Coronary artery (tissue), 2 donors: ENCODE measurements around the gene WDTC1.

ENCODE experiments used
- DNase-seq: peaks from one replicate; pipeline ENCODE4 v3.0.0-alpha.2; 2017; ENCODE audit warnings: low spot score
- H3K27ac ChIP-seq, 2 donors: fragments of 200-600 bp; sonication (generic); one replicate each; pipeline ENCODE4 v1.5.1; 2016 to 2019
- H3K4me3 ChIP-seq: fragments of 200-600 bp; sonication (generic); 2 replicates; pipeline ENCODE4 v1.5.1; 2016; ENCODE audit warnings: mild to moderate bottlenecking, moderate library complexity
- TF ChIP-seq, protein P1 (sequence below): fragments of 200-600 bp; sonication (generic); IDR thresholded peaks from one replicate; pipeline ENCODE4 v1.5.1; 2019; ENCODE audit warnings: antibody characterized with exemption

WDTC1 gene

DNA sequence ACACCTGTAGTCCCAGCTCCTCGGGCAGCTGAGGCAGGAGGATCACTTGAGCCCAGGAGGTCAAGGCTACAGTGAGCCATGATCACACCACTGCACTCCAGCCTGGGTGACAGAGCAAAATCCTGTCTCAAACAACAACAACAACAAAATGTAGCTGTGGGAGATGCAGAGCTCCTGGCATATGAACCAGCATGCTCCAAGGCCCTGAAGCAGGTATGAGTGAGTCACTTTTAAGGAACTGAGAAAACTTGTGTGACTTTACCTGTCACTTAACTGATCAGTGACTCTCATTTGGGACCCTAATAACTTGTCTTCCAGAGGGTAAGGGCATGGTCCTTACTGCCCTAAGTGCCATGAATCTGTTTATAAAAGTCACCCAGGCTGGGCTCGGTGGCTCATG lies 68.2 kb downstream of the WDTC1 start:
- DNase-seq = no peak
- TF ChIP-seq, protein P1, sequence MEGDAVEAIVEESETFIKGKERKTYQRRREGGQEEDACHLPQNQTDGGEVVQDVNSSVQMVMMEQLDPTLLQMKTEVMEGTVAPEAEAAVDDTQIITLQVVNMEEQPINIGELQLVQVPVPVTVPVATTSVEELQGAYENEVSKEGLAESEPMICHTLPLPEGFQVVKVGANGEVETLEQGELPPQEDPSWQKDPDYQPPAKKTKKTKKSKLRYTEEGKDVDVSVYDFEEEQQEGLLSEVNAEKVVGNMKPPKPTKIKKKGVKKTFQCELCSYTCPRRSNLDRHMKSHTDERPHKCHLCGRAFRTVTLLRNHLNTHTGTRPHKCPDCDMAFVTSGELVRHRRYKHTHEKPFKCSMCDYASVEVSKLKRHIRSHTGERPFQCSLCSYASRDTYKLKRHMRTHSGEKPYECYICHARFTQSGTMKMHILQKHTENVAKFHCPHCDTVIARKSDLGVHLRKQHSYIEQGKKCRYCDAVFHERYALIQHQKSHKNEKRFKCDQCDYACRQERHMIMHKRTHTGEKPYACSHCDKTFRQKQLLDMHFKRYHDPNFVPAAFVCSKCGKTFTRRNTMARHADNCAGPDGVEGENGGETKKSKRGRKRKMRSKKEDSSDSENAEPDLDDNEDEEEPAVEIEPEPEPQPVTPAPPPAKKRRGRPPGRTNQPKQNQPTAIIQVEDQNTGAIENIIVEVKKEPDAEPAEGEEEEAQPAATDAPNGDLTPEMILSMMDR = no peak
- no peak overlapping the region for H3K4me3 ChIP-seq
- no peak overlapping the region for H3K27ac ChIP-seq

- no peak overlapping the region for H3K4me3 ChIP-seq
- H3K27ac ChIP-seq = no peak overlapping the region
- no peak for DNase-seq
- TF ChIP-seq, protein P1 = no peak
Observed at GRCh38 chr1:27303509-27303908, 69.1 kb downstream of the WDTC1 start.

DNA sequence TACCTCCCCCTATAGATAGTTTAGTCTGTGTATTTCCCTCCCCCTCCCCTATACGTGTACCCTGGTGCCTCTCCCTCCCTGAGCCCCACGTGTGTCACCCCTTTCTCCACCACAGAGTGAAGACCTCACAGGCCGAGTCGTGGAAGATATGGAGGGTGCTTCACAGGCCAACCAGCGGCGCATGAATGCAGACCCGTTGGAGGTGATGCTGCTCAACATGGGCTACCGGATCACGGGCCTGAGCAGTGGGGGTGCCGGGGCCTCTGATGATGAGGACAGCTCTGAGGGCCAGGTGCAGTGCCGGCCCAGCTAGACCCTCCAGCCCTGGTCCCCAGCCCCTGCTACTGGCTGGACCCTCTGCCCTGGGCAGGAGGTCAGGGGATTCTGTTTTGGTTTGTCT lies 71.6 kb downstream of the WDTC1 start:
- Histone ChIP-seq H3K27ac (no peak overlapping the region), H3K4me3 (no peak overlapping the region)
- DNase-seq = no peak
- TF ChIP-seq, protein P1 = no peak

DNA sequence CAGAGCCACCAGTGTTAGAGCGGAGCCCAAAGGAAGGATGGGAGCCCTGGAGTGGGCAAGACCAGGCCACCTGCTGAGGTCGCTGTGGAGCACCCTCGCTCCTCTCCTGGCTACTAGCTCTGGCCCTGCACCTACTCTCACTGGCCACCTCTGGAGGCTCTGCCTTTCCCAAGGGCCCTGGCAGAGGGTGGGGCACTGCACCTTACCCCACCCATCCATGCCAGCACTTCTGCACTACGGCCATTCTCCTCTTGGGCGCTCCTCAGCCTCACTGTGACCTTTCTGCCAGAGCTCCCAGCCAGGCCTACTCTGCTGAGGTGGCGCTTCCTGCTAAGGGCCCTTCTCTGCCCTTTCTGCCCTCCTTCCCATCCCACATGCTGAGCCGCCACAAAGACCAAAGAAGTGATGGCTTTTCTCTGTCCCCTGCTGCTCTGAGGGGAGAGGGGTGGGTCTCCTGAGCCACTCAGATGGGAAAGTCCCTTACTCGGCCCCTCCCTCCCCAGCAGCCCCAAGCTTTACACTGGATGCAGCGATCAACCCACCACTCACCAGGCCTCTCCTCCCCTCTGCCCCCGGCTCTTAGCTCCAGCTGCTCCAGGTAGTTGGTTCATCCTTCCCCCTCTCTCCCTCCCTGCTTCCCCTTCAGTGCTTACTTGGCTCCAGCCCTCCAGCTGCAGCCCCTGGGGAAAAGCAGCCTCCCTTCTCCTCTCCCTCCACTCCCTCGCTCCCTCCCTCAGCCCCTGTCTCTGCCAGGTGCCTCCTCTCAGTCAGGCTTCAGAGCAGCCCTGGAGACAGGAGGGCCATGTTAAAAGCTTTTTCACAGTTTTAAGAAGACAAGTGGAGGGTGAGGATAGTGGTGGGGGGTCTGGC lies 72.7 kb downstream of the WDTC1 start:
- TF ChIP-seq, protein P1 = no peak
- no peak overlapping the region for H3K27ac ChIP-seq
- no peak overlapping the region for H3K4me3 ChIP-seq
- no peak for DNase-seq

DNA sequence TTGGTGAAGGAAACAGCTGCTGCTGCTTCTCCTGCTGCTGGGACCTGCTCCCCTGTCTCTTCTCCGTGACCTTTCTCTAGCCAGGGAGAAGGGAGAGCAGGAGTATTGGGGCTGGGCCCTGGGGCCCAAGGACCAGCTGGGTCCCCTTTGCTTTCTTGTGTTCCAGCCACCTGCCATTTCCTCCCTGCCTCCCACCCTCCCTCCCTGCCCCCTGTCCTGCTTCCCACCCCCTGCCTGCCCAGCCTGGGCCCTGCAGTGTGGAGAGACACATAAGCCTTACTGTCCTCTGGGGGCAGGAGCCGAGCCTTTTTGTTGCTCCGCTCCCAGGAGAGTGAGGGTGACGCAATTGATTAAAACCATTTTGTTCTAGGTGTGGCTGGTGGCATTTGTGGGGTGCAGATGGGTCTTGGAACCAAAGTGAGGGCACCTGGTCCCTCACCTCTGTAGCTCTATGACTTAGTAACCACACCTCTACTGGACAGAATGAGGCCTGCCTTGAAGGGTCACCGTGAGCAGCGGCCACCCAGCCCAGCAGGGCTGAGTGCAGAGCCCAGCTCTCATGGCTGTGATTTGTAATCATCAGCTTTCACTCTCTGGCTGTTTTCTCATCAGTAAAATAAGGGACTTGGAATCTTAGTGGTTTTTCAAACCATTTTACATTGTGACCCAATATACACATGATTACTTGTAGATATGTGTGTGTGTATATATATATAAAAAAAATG lies 73.6 kb downstream of the WDTC1 start:
- DNase-seq = no peak
- no peak overlapping the region for H3K4me3 ChIP-seq
- TF ChIP-seq, protein P1 = no peak
- no peak overlapping the region for H3K27ac ChIP-seq

- TF ChIP-seq, protein P1 = no peak
- Histone ChIP-seq H3K4me3 (no peak overlapping the region), H3K27ac (no peak overlapping the region)
- no peak for DNase-seq
Observed at GRCh38 chr1:27314169-27314568, 79.7 kb downstream of the WDTC1 start.
